B cell (primary cell): ENCODE results near the gene APP. TPM values are rescaled to one million over a fixed set of nuclear protein-coding genes. Genes with fewer than 3 reads are reported as not detected.

Source experiments
- ATAC-seq: fragments of 200-7000 bp; cut with Tn5 transposase; one replicate; pipeline ENCODE4 v1.10.0; 2021; ENCODE audit warnings: low read depth, mild to moderate bottlenecking, moderate number of reproducible peaks, moderate library complexity
- CTCF ChIA-PET: fragments of 350-600 bp; sonication (Branson Sonifier 250); formaldehyde crosslinking; loops from one replicate; lab custom pipeline; 2021; ENCODE audit warnings: antibody characterized with exemption, inconsistent platforms; lab: Charles Lee
- POLR2A ChIA-PET: fragments of 350-600 bp; sonication (Branson Sonifier 250); formaldehyde crosslinking; loops from one replicate; lab custom pipeline; 2021; ENCODE audit warnings: antibody characterized with exemption; lab: Charles Lee
- DNase-seq: peaks from one replicate; pipeline ENCODE4 v3.0.0; 2013
- H2AFZ ChIP-seq: 2 replicates; pipeline ENCODE4 v1.6.1; 2012; ENCODE audit warnings: mild to moderate bottlenecking, low read depth, low read length; ENCODE audit not compliant: insufficient read depth, poor library complexity, severe bottlenecking
- H3K27ac ChIP-seq, 2 donors: 1 replicate in 1 of 2; 2 replicates in 1 of 2; pipeline ENCODE4 v1.5.1; 2012 to 2013; ENCODE audit warnings: low read length in 2 of 2, mild to moderate bottlenecking in 2 of 2, moderate library complexity in 1 of 2
- H3K27me3 ChIP-seq, 4 experiments: fragments of 200-600 bp in 1 of 4; sonication (generic) in 1 of 4; replicated peaks in 1 of 4; 1 replicate in 2 of 4; 2 replicates in 2 of 4; pipeline versions ENCODE4 v1.6.1 to v1.7.0; 2013 to 2016; ENCODE audit warnings: low read length in 3 of 4, mild to moderate bottlenecking in 2 of 4, mixed read lengths in 1 of 4, moderate library complexity in 1 of 4; ENCODE audit not compliant: insufficient read depth in 4 of 4, control insufficient read depth in 3 of 4; ENCODE audit errors: control extremely low read depth in 1 of 4
- H3K36me3 ChIP-seq, 2 experiments: replicated peaks in 1 of 2; 1 replicate in 1 of 2; 2 replicates in 1 of 2; pipeline versions ENCODE4 v1.6.1 to v1.7.1; 2013; ENCODE audit warnings: low read length in 1 of 2; ENCODE audit not compliant: insufficient read depth in 2 of 2, control insufficient read depth in 1 of 2; ENCODE audit errors: control extremely low read depth in 1 of 2, extremely low read depth in 1 of 2
- H3K4me1 ChIP-seq, 2 donors: fragments of 200-600 bp in 1 of 2; sonication (generic) in 1 of 2; 1 replicate in 1 of 2; 2 replicates in 1 of 2; pipeline versions ENCODE4 v1.5.1 to v1.6.1; 2013 to 2017; ENCODE audit warnings: low read length in 2 of 2; ENCODE audit not compliant: control insufficient read depth in 2 of 2, insufficient read depth in 2 of 2
- H3K4me2 ChIP-seq: replicated peaks from 2 replicates; pipeline ENCODE3; 2012; ENCODE audit warnings: mild to moderate bottlenecking, low read depth, low read length; ENCODE audit not compliant: poor library complexity, severe bottlenecking
- H3K4me3 ChIP-seq, 5 experiments: fragments of 200-600 bp in 1 of 5; sonication (generic) in 1 of 5; 1 replicate in 3 of 5; 2 replicates in 2 of 5; pipeline versions ENCODE4 v1.5.1 to v1.7.0; 2011 to 2016; ENCODE audit warnings: low read length in 4 of 5, mild to moderate bottlenecking in 4 of 5, low read depth in 2 of 5, control low read depth in 1 of 5, moderate library complexity in 1 of 5; ENCODE audit not compliant: insufficient read depth in 1 of 5; ENCODE audit errors: control extremely low read depth in 1 of 5, extremely low read depth in 1 of 5
- H3K79me2 ChIP-seq: fragments of 200-600 bp; sonication (generic); one replicate; pipeline ENCODE4 v1.6.0; 2016; ENCODE audit warnings: low read length; ENCODE audit not compliant: control insufficient read depth, insufficient read depth
- H3K9ac ChIP-seq: fragments of 200-600 bp; sonication (generic); 2 replicates; pipeline ENCODE4 v1.6.1; 2017; ENCODE audit warnings: mild to moderate bottlenecking, low read length, moderate library complexity
- H3K9me3 ChIP-seq, 3 donors: one replicate each; pipeline versions ENCODE4 v1.6.1 to v1.7.1; 2013; ENCODE audit warnings: low read length in 2 of 3; ENCODE audit not compliant: control insufficient read depth in 2 of 3, insufficient read depth in 1 of 3; ENCODE audit errors: control extremely low read depth in 1 of 3
- H4K20me1 ChIP-seq: 2 replicates; pipeline ENCODE4 v1.6.0; 2012; ENCODE audit warnings: mild to moderate bottlenecking, low read length; ENCODE audit not compliant: insufficient read depth, control insufficient read depth, poor library complexity, severe bottlenecking
- H3K27ac Mint-ChIP-seq: one replicate; pipeline ENCODE4 v1.8.0; 2021; ENCODE audit warnings: mixed read lengths
- H3K27me3 Mint-ChIP-seq: one replicate; pipeline ENCODE4 v1.8.0; 2021; ENCODE audit warnings: mixed read lengths
- H3K4me1 Mint-ChIP-seq: one replicate; pipeline ENCODE4 v1.8.0; 2021; ENCODE audit warnings: mixed read lengths
- H3K4me3 Mint-ChIP-seq: one replicate; pipeline ENCODE4 v1.8.0; 2021; ENCODE audit warnings: mixed read lengths
- H3K9me3 Mint-ChIP-seq: one replicate; pipeline ENCODE4 v1.8.0; 2022; ENCODE audit warnings: mixed read lengths; ENCODE audit not compliant: insufficient read depth
- CTCF ChIP-seq: fragments of 200-600 bp; IDR thresholded peaks from one replicate; pipeline ENCODE4 v1.8.0; 2022; ENCODE audit warnings: antibody characterized with exemption, mild to moderate bottlenecking
- EZH2 ChIP-seq: IDR thresholded peaks from 2 replicates; pipeline ENCODE4 v1.6.1; 2012; ENCODE audit warnings: borderline replicate concordance, low read depth, mild to moderate bottlenecking, moderate library complexity, low read length; ENCODE audit not compliant: insufficient read depth, poor library complexity, severe bottlenecking
- WGBS: methylation state at CpG from one replicate; pipeline ENCODE4 v1.1.5; 2013; ENCODE audit warnings: missing lambda C conversion rate; ENCODE audit not compliant: insufficient coverage; 5-methylcytosine and 5-hydroxymethylcytosine counted together
- intact Hi-C: fragments of 100-400 bp; cut with micrococcal nuclease; formaldehyde crosslinking; loops from one replicate; pipeline ENCODE4 v1.10.0; 2022
- polyA plus RNA-seq: library from polyadenylated mRNA; depleted of rRNA; stranded (reverse); fragments of >200 nt; gene quantifications from 2 replicates; pipeline ENCODE4 v1.2.3, GENCODE V29; 2012
- total RNA-seq, 2 donors: library from RNA; stranded (reverse); fragments of 120-200 nt in 1 of 2; gene quantifications; 1 replicate in 1 of 2; 2 replicates in 1 of 2; pipeline versions ENCODE4 v1.2.3 to v1.2.4, GENCODE V29; 2013 to 2022

Gene APP
- total and polyA plus RNA-seq, 2 donors (not counting 1 experiment from before 2014, with no cell fraction given): 28.3 to 34.7 TPM

DNA sequence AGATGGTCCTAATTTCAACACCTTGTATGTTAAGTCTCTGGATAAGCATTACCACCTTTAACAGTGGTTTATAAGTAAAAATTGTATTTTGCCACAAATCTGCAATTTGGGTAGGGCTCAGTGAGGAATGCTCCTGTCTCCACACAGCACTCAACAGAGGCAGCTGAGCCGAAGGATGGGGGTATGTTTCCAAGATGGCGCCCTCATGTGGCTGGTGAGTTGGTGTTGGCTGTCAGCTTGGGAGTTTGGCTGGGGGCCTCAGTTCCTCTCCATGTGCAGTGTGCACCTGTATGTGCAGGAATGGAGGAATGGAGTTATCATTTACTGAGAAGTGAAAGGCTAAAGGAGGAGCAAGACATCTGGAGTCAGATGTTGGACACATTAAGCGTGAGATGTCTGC lies 299.0 kb downstream of the APP start:
- intact Hi-C loops: no loop called here
- 80% methylated on average over 1 of the region's 3 CpGs for WGBS
- no peak for ATAC-seq
- POLR2A ChIA-PET: no interaction called here
- TF ChIP-seq EZH2: no peak
- TF ChIP-seq CTCF: no peak
- Histone ChIP-seq H3K27ac (no peak overlapping the region), H3K9me3 (no peaks in the 10 kb centered on the region), H2AFZ (no peak overlapping the region), H3K27me3 (no peaks in the 10 kb centered on the region), H3K9ac (no peak overlapping the region), H3K79me2 (no peaks in the 10 kb centered on the region), H4K20me1 (no peaks in the 10 kb centered on the region), H3K4me1 (no peaks in the 10 kb centered on the region), H3K36me3 (no peaks in the 10 kb centered on the region), H3K4me3 (no peak overlapping the region), H3K4me2 (no peak overlapping the region)
- H3K27me3 Mint-ChIP-seq: no peaks in the 10 kb centered on the region
- H3K4me1 Mint-ChIP-seq: no peaks in the 10 kb centered on the region
- H3K4me3 Mint-ChIP-seq: no peak overlapping the region
- no peak overlapping the region for H3K27ac Mint-ChIP-seq
- DNase-seq: no peak
- CTCF ChIA-PET: no interaction called here
- H3K9me3 Mint-ChIP-seq: no peaks in the 10 kb centered on the region

DNA sequence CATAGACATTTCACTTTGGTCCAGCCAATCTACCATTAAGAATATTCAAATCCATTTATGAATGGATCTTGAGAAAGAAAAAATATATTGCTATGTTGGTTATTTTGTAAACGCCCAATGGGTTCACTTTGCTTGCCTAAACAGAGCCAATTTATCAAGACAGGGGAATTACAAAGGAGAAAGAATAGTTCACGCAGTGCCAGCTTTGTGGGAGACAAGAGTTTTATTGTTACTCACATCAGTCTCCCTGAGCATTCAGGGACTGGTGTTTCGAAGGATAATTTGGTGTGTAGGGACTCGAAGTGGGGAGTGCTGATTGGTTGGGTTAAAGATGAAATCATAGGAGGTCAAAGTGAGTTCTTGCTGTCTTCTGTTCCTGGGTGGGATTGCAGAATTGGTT lies 300.5 kb downstream of the APP start:
- CTCF ChIA-PET: no interaction called here
- intact Hi-C loops: no loop called here

More for the DNA sequence above, 300.5 kb downstream of the APP start:
- H3K9ac ChIP-seq: no peak overlapping the region
- no peak for TF ChIP-seq CTCF
- TF ChIP-seq EZH2: no peak
- no peaks in the 10 kb centered on the region for H3K79me2 ChIP-seq
- H3K27ac ChIP-seq: no peak overlapping the region
- H3K4me1 ChIP-seq: no peaks in the 10 kb centered on the region
- POLR2A ChIA-PET: no interaction called here
- no peak overlapping the region for H2AFZ ChIP-seq
- H3K4me3 ChIP-seq: no peak overlapping the region
- WGBS: 84% methylated on average over 4 of the region's 4 CpGs
- no peaks in the 10 kb centered on the region for H4K20me1 ChIP-seq
- no peaks in the 10 kb centered on the region for H3K4me1 Mint-ChIP-seq
- H3K36me3 ChIP-seq: no peaks in the 10 kb centered on the region
- H3K9me3 Mint-ChIP-seq: no peaks in the 10 kb centered on the region
- DNase-seq (no peak), ATAC-seq (no peak)
- no peak overlapping the region for H3K4me3 Mint-ChIP-seq
- no peak overlapping the region for H3K27ac Mint-ChIP-seq
- no peaks in the 10 kb centered on the region for H3K9me3 ChIP-seq
- no peak overlapping the region for H3K4me2 ChIP-seq
- H3K27me3 Mint-ChIP-seq: no peaks in the 10 kb centered on the region
- H3K27me3 ChIP-seq: no peaks in the 10 kb centered on the region
